Body of pancreas (tissue), 4 donors: ENCODE measurements around the gene LRRK1. TPM values are rescaled to one million over a fixed set of nuclear protein-coding genes. Genes with fewer than 3 reads are reported as not detected.

Source experiments
- ATAC-seq: fragments of 150-250 bp; one replicate; pipeline ENCODE4 v1.9.1; 2016
- DNase-seq, 4 donors: peaks; one replicate each; pipeline ENCODE4 v3.0.0-alpha.2; 2019
- H3K27ac ChIP-seq, 4 donors: fragments of 200-600 bp; sonication (generic); 1 replicate in 3 of 4; 2 replicates in 1 of 4; pipeline versions ENCODE4 v1.5.1 to v1.6.1; 2016 to 2019; ENCODE audit warnings: mild to moderate bottlenecking in 1 of 4, mixed read lengths in 1 of 4, moderate library complexity in 1 of 4
- H3K27me3 ChIP-seq, 2 donors: fragments of 200-600 bp; sonication (generic); one replicate each; pipeline ENCODE4 v1.6.0; 2016; ENCODE audit warnings: mild to moderate bottlenecking in 1 of 2
- H3K36me3 ChIP-seq, 2 donors: fragments of 200-600 bp; sonication (generic); replicated peaks in 1 of 2; 2 replicates each; pipeline ENCODE4 v1.5.1; 2016; ENCODE audit warnings: low read depth in 2 of 2; ENCODE audit not compliant: insufficient read depth in 1 of 2
- H3K4me1 ChIP-seq: fragments of 200-600 bp; sonication (generic); one replicate; pipeline ENCODE4 v1.6.0; 2016
- H3K4me3 ChIP-seq, 2 donors: fragments of 200-600 bp; sonication (generic); 1 replicate in 1 of 2; 2 replicates in 1 of 2; pipeline ENCODE4 v1.5.1; 2016 to 2019
- H3K9me3 ChIP-seq, 3 donors: fragments of 200-600 bp; sonication (generic); 1 replicate in 2 of 3; 2 replicates in 1 of 3; pipeline ENCODE4 v1.5.1; 2016
- CTCF ChIP-seq, 7 experiments: fragments of 450-650 bp in 4 of 7; fragments of 200-600 bp in 3 of 7; sonication (generic) in 3 of 7; IDR thresholded peaks; one replicate each; pipeline ENCODE4 v1.5.1; 2016 to 2019; ENCODE audit warnings: antibody characterized with exemption in 7 of 7
- POLR2A ChIP-seq, 3 donors: fragments of 450-650 bp; IDR thresholded peaks; one replicate each; pipeline ENCODE4 v1.6.1; 2016; ENCODE audit warnings: antibody characterized with exemption in 3 of 3, mild to moderate bottlenecking in 2 of 3
- WGBS, 2 donors: methylation state at CpG; one replicate each; pipeline ENCODE4 v1.1.5; 2017; 5-methylcytosine and 5-hydroxymethylcytosine counted together
- intact Hi-C: fragments of 100-400 bp; cut with DNase I; formaldehyde crosslinking; loops from one replicate; pipeline ENCODE4 v1.15.1; 2023
- total RNA-seq, 2 donors: library from RNA; depleted of rRNA; stranded (reverse); fragments of >200 nt; gene quantifications; one replicate each; pipeline ENCODE4 v1.1.0, GENCODE V29; 2016

LRRK1 gene
- total RNA-seq, 2 donors from 2014 or later = 12.2 to 14.0 TPM

- no peaks in the 10 kb centered on the region for H3K36me3 ChIP-seq
- no peak for DNase-seq
- H3K4me3 ChIP-seq = no peak overlapping the region
- TF ChIP-seq CTCF (IDR thresholded peaks at IDR 0.05) = no peak
- TF ChIP-seq POLR2A (IDR thresholded peaks at IDR 0.05) = no peak
- no peak for ATAC-seq
- peaks cover 5% of the 10 kb centered on the region for H3K4me1 ChIP-seq
- intact Hi-C loops = no loop called here
- H3K9me3 ChIP-seq = no peaks in the 10 kb centered on the region
- H3K27me3 ChIP-seq = no peaks in the 10 kb centered on the region
- no peak overlapping the region for H3K27ac ChIP-seq
- WGBS, 2 donors = 76 to 82% methylated on average over 3 of the region's 3 CpGs
Measured at GRCh38 chr15:100968050-100968966, 49.2 kb downstream of the LRRK1 start.

GRCh38 chr15:100972975-100973350 is 53.8 kb downstream of the LRRK1 start:
- Histone ChIP-seq H3K36me3 (no peaks in the 10 kb centered on the region), H3K27ac (no peak overlapping the region), H3K4me1 (peaks cover 11% of the 10 kb centered on the region), H3K9me3 (no peaks in the 10 kb centered on the region), H3K4me3 (no peak overlapping the region), H3K27me3 (no peaks in the 10 kb centered on the region)
- intact Hi-C loops = no loop called here
- no peak for TF ChIP-seq CTCF (IDR thresholded peaks at IDR 0.05)
- TF ChIP-seq POLR2A (IDR thresholded peaks at IDR 0.05) = no peak
- WGBS, 2 donors = 38 to 45% methylated on average over 24 to 32 of the region's 36 CpGs
- DNase-seq = no peak
- no peak for ATAC-seq

- Histone ChIP-seq H3K9me3 (no peaks in the 10 kb centered on the region), H3K4me3 (no peak overlapping the region), H3K4me1 (peaks cover 11% of the 10 kb centered on the region), H3K36me3 (no peaks in the 10 kb centered on the region), H3K27ac (no peak overlapping the region), H3K27me3 (no peaks in the 10 kb centered on the region)
- WGBS, 2 donors = 16 to 80% methylated on average over 11 to 85 of the region's 90 CpGs
- DNase-seq = peak in 1 of 4 donors; percentile 14
- no peak for TF ChIP-seq CTCF (IDR thresholded peaks at IDR 0.05)
- TF ChIP-seq POLR2A (IDR thresholded peaks at IDR 0.05) = no peak
- ATAC-seq = peak; percentile 18
- intact Hi-C loops = no loop called here
Measured at GRCh38 chr15:100973351-100974111, 54.4 kb downstream of the LRRK1 start.

GRCh38 chr15:100975043-100975442 is 55.9 kb downstream of the LRRK1 start:
- no peak for DNase-seq
- no peaks in the 10 kb centered on the region for H3K27me3 ChIP-seq
- ATAC-seq = no peak
- peaks cover 11% of the 10 kb centered on the region for H3K4me1 ChIP-seq
- intact Hi-C loops = no loop called here
- H3K9me3 ChIP-seq = no peaks in the 10 kb centered on the region
- TF ChIP-seq POLR2A (IDR thresholded peaks at IDR 0.05) (no peak), CTCF (IDR thresholded peaks at IDR 0.05) (no peak)
- no peaks in the 10 kb centered on the region for H3K36me3 ChIP-seq
- H3K4me3 ChIP-seq = no peak overlapping the region
- H3K27ac ChIP-seq = no peak overlapping the region
- 93 to 94% methylated on average over 4 of the region's 4 CpGs for WGBS, 2 donors
